Activated CD4-positive, alpha-beta T cell treated with anti-CD3 and anti-CD28 coated beads for 36 hours (primary cell): Measurements from ENCODE around the gene SUPT3H. TPM values are rescaled to one million over a fixed set of nuclear protein-coding genes. Genes with fewer than 3 reads are reported as not detected.

Experiments
- ATAC-seq: fragments of 200-7000 bp; cut with Tn5 transposase; one replicate; pipeline ENCODE4 v1.10.0; 2021; ENCODE audit warnings: mild to moderate bottlenecking, moderate library complexity
- CTCF ChIA-PET: fragments of 350-600 bp; sonication (Branson Sonifier 250); formaldehyde crosslinking; loops from one replicate; lab custom pipeline; 2021; ENCODE audit warnings: antibody characterized with exemption; lab: Charles Lee
- POLR2A ChIA-PET: fragments of 350-600 bp; sonication (Branson Sonifier 250); formaldehyde crosslinking; loops from one replicate; lab custom pipeline; 2021; ENCODE audit warnings: antibody characterized with exemption, inconsistent platforms; lab: Charles Lee
- DNase-seq: peaks from one replicate; pipeline ENCODE4 v3.0.0-alpha.2; 2020
- H3K27ac Mint-ChIP-seq: one replicate; pipeline ENCODE4 v1.8.0; 2021; ENCODE audit warnings: mixed read lengths
- H3K27me3 Mint-ChIP-seq: one replicate; pipeline ENCODE4 v1.8.0; 2021; ENCODE audit warnings: mixed read lengths
- H3K36me3 Mint-ChIP-seq: one replicate; pipeline ENCODE4 v1.8.0; 2021; ENCODE audit warnings: low read depth, mixed read lengths
- H3K4me1 Mint-ChIP-seq: one replicate; pipeline ENCODE4 v1.8.0; 2021; ENCODE audit warnings: mixed read lengths
- H3K4me3 Mint-ChIP-seq: one replicate; pipeline ENCODE4 v1.8.0; 2021; ENCODE audit warnings: mild to moderate bottlenecking, moderate library complexity, mixed read lengths
- H3K9me3 Mint-ChIP-seq: one replicate; pipeline ENCODE4 v1.8.0; 2021; ENCODE audit warnings: low read depth, mixed read lengths
- intact Hi-C, 2 experiments: fragments of 100-400 bp; cut with DNase I in 1 of 2; cut with micrococcal nuclease in 1 of 2; formaldehyde crosslinking; loops; one replicate each; pipeline versions ENCODE4 v1.14.2 to v1.15.1; 2022 to 2024; cut with DNase I, micrococcal nuclease
- microRNA-seq: library from miRNA; unstranded; fragments of <30 nt; microRNA quantifications from one replicate; pipeline ENCODE4 v1.2.0, GENCODE V29; 2021; ENCODE audit warnings: borderline replicate concordance
- total RNA-seq, 2 experiments: library from RNA; stranded (reverse); gene quantifications; one replicate each; pipeline ENCODE4 v1.2.3, GENCODE V29; 2021

The SUPT3H gene
- total RNA-seq, 2 experiments from 2014 or later: 15.5 TPM

DNA sequence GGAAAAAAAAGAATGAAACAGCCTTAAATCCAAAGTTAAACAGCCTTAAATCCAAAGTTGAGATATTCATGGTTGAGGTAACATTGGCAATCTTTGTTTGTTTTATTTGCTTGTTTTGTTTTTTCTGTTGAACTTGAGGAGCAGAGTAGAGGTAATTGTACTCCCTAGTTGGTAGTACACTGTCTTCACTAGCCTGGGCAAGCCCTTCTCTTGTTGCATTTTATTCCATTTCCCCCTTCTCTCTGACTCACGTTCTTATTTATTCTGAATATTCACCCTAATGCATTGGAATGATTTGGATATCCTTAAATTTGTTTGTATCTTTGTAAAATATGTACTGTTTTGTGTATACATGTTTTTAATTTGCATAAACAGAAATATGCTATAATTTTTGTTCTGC, 592.6 kb downstream of the SUPT3H start:
- intact Hi-C loops: no loop called here
- CTCF ChIA-PET: no interaction called here
- no peak for DNase-seq

DNA sequence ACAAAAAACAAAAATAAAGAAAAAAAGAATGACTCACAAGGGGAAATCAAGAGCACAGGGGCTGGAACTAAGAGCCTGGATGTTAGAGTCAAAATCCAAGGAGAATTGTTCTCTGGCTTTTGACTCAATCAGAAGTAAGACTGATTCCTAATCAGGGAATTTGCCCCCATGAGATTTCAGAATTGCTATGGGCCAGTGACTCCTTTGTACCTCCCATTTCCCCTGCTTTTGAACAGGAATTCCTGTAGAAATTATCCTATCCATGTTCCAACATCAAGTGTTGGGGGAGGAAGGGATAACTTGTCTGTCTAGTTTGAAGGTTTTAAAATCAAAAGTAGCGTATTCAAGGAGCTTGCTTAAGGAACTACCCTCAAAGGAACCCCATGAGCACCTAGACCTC, 593.5 kb downstream of the SUPT3H start:
- CTCF ChIA-PET: no interaction called here
- intact Hi-C loops: no loop called here

More for the DNA sequence above, 592.6 kb downstream of the SUPT3H start:
- POLR2A ChIA-PET: no interaction called here
- ATAC-seq: no peak
- peaks cover 13% of the 10 kb centered on the region for H3K4me1 Mint-ChIP-seq
- H3K27me3 Mint-ChIP-seq: no peaks in the 10 kb centered on the region
- peaks cover 9% of the 10 kb centered on the region for H3K9me3 Mint-ChIP-seq
- H3K4me3 Mint-ChIP-seq: no peak overlapping the region
- H3K27ac Mint-ChIP-seq: no peak overlapping the region
- H3K36me3 Mint-ChIP-seq: no peaks in the 10 kb centered on the region

GRCh38 chr6:44782892-44783291, 594.8 kb downstream of the SUPT3H start:
- intact Hi-C loops: no loop called here

More for the DNA sequence above, 593.5 kb downstream of the SUPT3H start:
- H3K27ac Mint-ChIP-seq: no peak overlapping the region
- no peak overlapping the region for H3K4me3 Mint-ChIP-seq
- POLR2A ChIA-PET: no interaction called here
- no peaks in the 10 kb centered on the region for H3K27me3 Mint-ChIP-seq
- peaks cover 9% of the 10 kb centered on the region for H3K9me3 Mint-ChIP-seq
- no peak for ATAC-seq
- no peaks in the 10 kb centered on the region for H3K36me3 Mint-ChIP-seq
- peaks cover 13% of the 10 kb centered on the region for H3K4me1 Mint-ChIP-seq
- DNase-seq: no peak

DNA sequence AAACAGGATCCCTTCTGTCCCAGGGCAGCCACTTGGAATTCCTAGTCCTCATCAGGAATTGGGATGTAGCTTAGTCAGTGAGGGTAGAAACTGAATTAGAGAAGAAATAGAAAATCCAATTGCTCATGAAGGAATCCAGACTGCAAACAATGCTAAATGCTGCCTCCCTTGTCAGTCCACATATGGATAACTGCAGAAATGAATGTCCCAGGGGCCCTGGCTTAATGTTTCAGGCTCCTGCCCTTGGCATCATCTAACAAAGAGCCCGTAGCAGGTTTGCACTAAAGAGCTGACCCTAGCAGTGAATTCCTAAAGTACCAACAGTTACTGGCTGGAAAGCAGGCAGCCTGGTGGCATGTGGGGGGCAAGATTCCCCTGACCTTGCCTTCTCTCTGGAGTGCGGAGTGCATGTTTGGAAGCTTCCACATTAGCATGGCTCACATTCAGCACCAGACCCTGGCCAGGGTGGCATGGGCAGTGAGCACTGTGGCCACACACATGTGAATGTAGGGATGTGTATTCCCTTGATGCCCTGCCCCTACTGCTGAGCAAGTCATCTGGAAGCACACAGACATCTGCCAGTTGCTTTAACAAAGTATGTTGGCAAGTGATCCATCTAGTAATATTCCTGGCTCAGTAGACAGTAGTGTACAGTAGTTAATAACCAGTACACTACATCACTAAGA, 595.7 kb downstream of the SUPT3H start:
- no peaks in the 10 kb centered on the region for H3K36me3 Mint-ChIP-seq
- POLR2A ChIA-PET: no interaction called here
- peaks cover 9% of the 10 kb centered on the region for H3K9me3 Mint-ChIP-seq
- no peak overlapping the region for H3K4me3 Mint-ChIP-seq
- intact Hi-C loops: no loop called here
- no peaks in the 10 kb centered on the region for H3K27me3 Mint-ChIP-seq
- CTCF ChIA-PET: interaction anchor here (0.6 kb wide), 1 partner anchor 360 kb away, joined by 5 read pairs; no protein-coding TSS in a partner anchor
- ATAC-seq (no peak), DNase-seq (no peak)
- no peak overlapping the region for H3K27ac Mint-ChIP-seq
- H3K4me1 Mint-ChIP-seq: no peaks in the 10 kb centered on the region

More at GRCh38 chr6:44782892-44783291, 594.8 kb downstream of the SUPT3H start:
- no peaks in the 10 kb centered on the region for H3K27me3 Mint-ChIP-seq
- POLR2A ChIA-PET: no interaction called here
- H3K9me3 Mint-ChIP-seq: peaks cover 9% of the 10 kb centered on the region
- ATAC-seq (no peak), DNase-seq (no peak)
- H3K4me1 Mint-ChIP-seq: peaks cover 7% of the 10 kb centered on the region
- no peak overlapping the region for H3K27ac Mint-ChIP-seq
- H3K36me3 Mint-ChIP-seq: no peaks in the 10 kb centered on the region
- CTCF ChIA-PET: interaction anchor here (0.7 to 1.0 kb wide), 2 partner anchors 51 to 129 kb away, joined by 3 read pairs; no protein-coding TSS in a partner anchor
- H3K4me3 Mint-ChIP-seq: no peak overlapping the region

DNA sequence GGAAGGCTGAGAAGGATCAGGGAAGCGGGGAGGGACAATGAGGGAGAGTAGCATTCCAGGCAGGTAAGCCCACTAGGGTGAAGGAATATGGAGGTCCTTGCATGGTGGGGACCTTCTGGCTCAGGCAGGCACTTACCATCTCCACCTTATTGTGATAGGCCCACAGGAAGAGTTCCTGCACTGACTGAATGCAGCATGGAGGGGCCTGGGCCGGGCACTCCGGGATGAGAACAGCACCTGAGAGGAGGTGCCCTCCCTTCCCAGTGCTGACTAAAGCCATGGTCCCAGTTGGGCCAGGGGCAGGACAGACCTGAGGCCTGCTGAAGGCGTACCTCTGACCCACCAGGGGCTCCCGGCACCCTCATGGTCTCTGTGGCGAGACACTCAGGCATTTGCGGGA, 597.6 kb downstream of the SUPT3H start:
- intact Hi-C loops: no loop called here
- Mint-ChIP-seq H3K27me3 (no peaks in the 10 kb centered on the region), H3K4me1 (no peaks in the 10 kb centered on the region), H3K27ac (no peak overlapping the region), H3K9me3 (peaks cover 9% of the 10 kb centered on the region), H3K4me3 (no peak overlapping the region), H3K36me3 (no peaks in the 10 kb centered on the region)
- DNase-seq (no peak), ATAC-seq (no peak)
- ChIA-PET POLR2A (interaction anchor here (0.6 kb wide), 1 partner anchor 595 kb away, joined by 4 read pairs; no protein-coding TSS in a partner anchor), CTCF (no interaction called here)

- H3K4me1 Mint-ChIP-seq: no peaks in the 10 kb centered on the region
- intact Hi-C loops: no loop called here
- ATAC-seq (no peak), DNase-seq (no peak)
- no peak overlapping the region for H3K4me3 Mint-ChIP-seq
- peaks cover 6% of the 10 kb centered on the region for H3K9me3 Mint-ChIP-seq
- no peaks in the 10 kb centered on the region for H3K36me3 Mint-ChIP-seq
- no peak overlapping the region for H3K27ac Mint-ChIP-seq
- ChIA-PET CTCF (interaction anchor here (0.8 kb wide), 1 partner anchor 60 kb away, joined by 3 read pairs; no protein-coding TSS in a partner anchor), POLR2A (interaction anchor here (0.6 kb wide), 1 partner anchor 596 kb away, joined by 4 read pairs; no protein-coding TSS in a partner anchor)
- H3K27me3 Mint-ChIP-seq: no peaks in the 10 kb centered on the region
Observed at GRCh38 chr6:44779130-44779826, 598.5 kb downstream of the SUPT3H start.

Small RNA genes within 50 kb of the gene (microRNA-seq; reads per million reads assigned to microRNA genes)
- gene MIR586: not detected

Other genes with a start within 250 kb of the SUPT3H start
- 10 to 100 TPM; 14.6 to 18.1 TPM for gene RUNX2, start 49.6 kb downstream of the SUPT3H start, total RNA-seq